HG03066 (cell line): ENCODE results near the gene GZF1.

Experiments used
- ATAC-seq: cut with Tn5 transposase; IDR thresholded peaks from one replicate; pipeline ENCODE4 v1.9.1; 2021; ENCODE audit warnings: low read depth; ENCODE audit not compliant: unreplicated experiment

The GZF1 gene

GRCh38 chr20:23361476-23362391 lies at the start of gene GZF1:
Gene GZF1, plus strand, starts transcription at chr20:23362182. Its CDS starts 2,202 bp downstream, at chr20:23364384.
- peak; percentile 48 for ATAC-seq

GRCh38 chr20:23313271-23313670 lies 48.7 kb upstream of the GZF1 start:
- ATAC-seq: no peak

GRCh38 chr20:23314699-23315098 lies 47.3 kb upstream of the GZF1 start:
- no peak for ATAC-seq

GRCh38 chr20:23315099-23315498 lies 46.9 kb upstream of the GZF1 start:
- no peak for ATAC-seq

- ATAC-seq: no peak
These were observed 45.4 kb upstream of the GZF1 start for GRCh38 chr20:23316626-23317025.

- no peak for ATAC-seq
These were observed 44.9 kb upstream of the GZF1 start for GRCh38 chr20:23317081-23317480.

- ATAC-seq: no peak
These were observed 43.6 kb upstream of the GZF1 start for GRCh38 chr20:23318347-23318746.

GRCh38 chr20:23320317-23320716 lies 41.7 kb upstream of the GZF1 start:
- ATAC-seq: no peak

GRCh38 chr20:23325107-23325506 lies 36.9 kb upstream of the GZF1 start:
- no peak for ATAC-seq

- ATAC-seq: no peak
These were observed 35.2 kb upstream of the GZF1 start for GRCh38 chr20:23326774-23327173.

- no peak for ATAC-seq
These were observed 34.2 kb upstream of the GZF1 start for GRCh38 chr20:23327617-23328333.

GRCh38 chr20:23331450-23332350 lies 30.3 kb upstream of the GZF1 start:
- ATAC-seq: no peak

- ATAC-seq: no peak
These were observed 29.5 kb upstream of the GZF1 start for GRCh38 chr20:23332467-23332866.

- ATAC-seq: no peak
These were observed 27.9 kb upstream of the GZF1 start for GRCh38 chr20:23334111-23334510.

- no peak for ATAC-seq
These were observed 26.5 kb upstream of the GZF1 start for GRCh38 chr20:23335521-23335920.

- no peak for ATAC-seq
These were observed 25.5 kb upstream of the GZF1 start for GRCh38 chr20:23336476-23336875.

- no peak for ATAC-seq
These were observed 24.7 kb upstream of the GZF1 start for GRCh38 chr20:23337312-23337711.

GRCh38 chr20:23339986-23340385 lies 22.0 kb upstream of the GZF1 start:
- ATAC-seq: no peak

GRCh38 chr20:23340524-23340923 lies 21.5 kb upstream of the GZF1 start:
- no peak for ATAC-seq

GRCh38 chr20:23341073-23341472 lies 20.9 kb upstream of the GZF1 start:
- no peak for ATAC-seq

GRCh38 chr20:23343590-23343989 lies 18.4 kb upstream of the GZF1 start:
- no peak for ATAC-seq
